NCI-H2029 treated with DMSO at 0.1 percent for 48 hours (cell line): ENCODE measurements around the gene SPO11.

ENCODE experiments used
- DNase-seq: peaks from one replicate; lab custom pipeline; 2025; lab: John Stamatoyannopoulos, UW

The SPO11 gene, protein sequence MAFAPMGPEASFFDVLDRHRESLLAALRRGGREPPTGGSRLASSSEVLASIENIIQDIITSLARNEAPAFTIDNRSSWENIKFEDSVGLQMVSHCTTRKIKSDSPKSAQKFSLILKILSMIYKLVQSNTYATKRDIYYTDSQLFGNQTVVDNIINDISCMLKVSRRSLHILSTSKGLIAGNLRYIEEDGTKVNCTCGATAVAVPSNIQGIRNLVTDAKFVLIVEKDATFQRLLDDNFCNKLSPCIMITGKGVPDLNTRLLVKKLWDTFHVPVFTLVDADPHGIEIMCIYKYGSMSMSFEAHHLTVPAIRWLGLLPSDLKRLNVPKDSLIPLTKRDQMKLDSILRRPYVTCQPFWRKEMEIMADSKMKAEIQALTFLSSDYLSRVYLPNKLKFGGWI

DNA sequence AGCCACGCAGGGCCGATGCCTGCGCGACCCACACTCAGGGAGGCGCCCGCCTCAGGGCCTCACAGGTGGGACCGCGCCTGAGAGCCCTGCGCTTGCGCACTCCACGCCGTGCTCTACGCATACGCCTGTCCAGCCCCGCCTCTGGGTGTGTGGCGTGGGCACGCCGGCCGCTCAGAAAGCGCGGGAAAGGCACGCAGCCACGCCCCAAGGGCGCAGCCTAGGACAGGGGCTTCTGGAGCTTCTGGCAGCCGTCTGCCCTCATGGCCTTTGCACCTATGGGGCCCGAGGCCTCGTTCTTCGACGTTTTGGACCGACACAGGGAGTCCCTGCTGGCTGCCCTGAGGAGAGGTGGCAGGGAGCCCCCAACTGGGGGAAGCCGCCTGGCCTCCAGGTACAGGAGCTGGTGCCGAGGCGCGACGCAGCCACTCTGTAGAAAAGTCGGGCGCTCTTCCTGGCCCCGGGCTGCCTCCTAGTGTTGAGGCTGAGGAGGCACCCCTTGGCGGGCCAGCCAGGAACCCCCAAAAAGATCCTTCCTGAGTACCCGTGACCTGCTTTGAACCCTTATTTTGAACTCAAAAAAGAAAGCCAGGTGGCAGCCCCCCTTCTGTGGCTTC is at the start of gene SPO11:
Gene SPO11 (plus strand): TSS at position 196 of the 614 bp plus-strand sequence. CDS start 65 bp downstream, at position 261.
- no peak for DNase-seq

DNA sequence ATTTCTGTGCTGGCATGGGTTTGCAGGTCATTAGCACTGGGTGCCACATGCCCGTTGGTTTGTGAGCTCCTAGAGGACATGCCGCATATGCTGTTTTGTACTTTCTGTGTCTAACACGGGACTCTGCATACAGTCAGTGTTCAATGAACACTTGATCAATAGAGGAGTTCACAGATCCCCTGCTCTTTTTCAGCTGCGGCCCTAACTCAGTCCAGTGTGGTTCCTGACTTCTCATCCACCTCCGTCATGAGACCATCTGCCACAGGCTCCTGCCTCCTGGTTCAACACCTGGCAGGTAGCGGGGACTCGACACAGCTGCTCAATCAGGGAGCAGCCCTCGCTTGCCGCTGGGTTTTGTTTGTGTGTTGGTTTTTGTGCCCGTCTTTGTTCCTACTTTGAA is 49.4 kb upstream of the SPO11 start:
- DNase-seq = no peak

DNA sequence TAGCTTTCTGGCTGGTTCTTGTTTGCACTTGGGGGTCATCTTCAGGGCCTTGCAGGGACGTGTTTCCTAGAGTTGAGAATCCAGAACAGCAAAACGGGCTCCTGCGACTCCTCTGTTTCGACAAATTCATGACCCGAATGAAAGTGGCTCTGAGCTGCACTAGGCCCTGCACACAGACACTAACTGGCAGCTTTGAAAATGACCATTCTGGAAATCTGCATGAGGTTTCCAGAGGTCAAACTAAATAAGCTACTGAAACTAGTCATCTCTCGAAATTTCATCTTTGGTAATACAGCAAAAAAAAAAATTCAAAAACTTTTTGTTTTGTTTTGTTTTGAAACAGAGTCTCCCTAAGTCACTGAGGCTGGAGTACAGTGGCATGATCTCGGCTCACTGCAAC is 47.7 kb upstream of the SPO11 start:
- DNase-seq = no peak

DNA sequence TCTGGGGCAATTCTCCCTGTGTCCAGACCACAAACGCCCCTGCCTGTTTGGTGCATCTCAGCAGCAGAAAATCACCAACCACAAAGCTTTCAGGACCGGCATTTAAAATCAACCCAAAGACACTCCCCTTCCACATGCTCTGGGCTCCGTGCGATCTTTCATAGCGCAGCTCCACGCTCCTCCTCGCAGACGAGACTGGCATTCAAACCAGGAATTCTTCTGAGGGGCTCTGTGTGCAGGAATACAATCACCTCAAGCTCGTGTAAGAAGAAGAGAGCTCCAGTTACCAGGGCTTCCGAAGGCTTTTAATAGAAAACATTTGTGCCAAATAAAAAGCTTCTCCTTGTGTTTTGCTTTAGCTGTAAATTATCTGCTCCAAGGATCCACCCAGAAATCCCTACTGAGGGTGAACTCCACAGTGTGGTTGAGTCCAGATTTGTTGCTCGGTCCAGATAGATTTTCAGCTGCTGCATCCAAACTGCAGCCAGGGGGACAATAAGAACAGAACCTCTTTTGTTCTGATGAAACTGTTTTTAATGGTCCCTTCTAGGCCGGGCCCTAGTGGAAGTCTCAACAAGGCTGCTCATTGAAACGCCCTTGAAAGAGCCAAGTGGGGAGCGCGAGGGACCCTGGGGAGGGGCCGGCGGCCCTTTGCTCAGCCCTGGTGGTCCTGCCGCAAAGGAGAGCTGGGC is 46.8 kb upstream of the SPO11 start:
- DNase-seq = no peak

DNA sequence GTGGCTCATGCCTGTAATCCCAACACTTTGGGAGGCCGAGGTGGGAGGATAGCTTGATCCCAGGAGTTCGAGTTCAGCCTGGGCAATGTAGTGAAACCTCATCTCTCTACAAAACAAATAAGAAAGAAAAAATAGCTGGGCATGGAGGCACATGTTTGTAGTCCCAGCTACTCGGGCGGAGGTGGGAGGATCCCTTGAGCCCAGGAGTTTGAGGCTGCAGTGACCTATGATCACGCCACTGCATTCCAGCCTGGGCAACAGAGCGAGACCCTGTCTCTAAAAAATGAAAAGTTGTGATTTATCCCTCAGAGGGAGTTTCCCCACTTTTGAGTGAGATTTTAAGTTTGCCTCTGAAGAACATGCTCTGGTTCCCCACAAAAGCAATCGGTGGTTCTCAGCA is 45.7 kb upstream of the SPO11 start:
- no peak for DNase-seq

DNA sequence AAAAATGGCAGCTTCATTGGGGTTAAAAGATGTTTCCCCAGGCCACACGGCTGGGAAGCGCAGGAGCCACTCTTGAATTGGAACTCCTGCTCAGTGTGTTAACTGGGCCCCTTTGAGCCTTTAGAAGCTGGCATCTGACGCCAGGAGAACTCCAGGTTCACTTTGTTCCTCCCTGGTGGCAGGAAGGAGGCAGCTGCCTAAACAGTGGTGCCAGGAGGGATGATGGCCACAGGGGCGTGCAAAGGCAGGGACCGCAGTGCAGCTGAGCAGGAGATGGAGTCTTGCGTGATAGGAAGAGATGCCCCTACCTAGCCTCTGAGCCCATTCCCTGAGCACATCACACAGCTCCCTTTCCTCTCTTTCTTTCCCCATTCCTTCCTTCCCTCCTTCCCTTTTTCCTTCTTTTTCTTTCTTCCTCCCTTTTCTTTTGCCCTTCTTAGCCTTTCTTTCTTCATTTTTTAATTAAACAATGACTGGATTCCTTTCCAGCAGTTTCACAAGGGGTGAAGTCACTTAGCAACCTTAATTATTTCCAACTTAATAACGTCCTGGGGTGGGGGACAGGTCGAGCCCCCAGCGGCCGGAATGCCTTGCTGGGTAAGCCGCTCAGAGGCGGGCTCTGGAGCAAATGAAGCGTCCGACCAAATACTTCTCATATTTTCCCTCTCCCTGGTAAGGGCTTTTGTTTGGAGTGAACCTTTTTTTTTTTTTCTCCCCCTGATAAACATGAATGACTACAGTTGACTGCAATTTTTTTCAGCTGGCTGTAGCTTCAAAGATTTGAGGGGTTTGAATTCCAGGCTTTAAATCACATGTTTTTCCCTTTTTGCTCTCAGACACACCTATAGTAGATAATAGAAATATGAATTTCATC is 42.4 kb upstream of the SPO11 start:
- no peak for DNase-seq

DNA sequence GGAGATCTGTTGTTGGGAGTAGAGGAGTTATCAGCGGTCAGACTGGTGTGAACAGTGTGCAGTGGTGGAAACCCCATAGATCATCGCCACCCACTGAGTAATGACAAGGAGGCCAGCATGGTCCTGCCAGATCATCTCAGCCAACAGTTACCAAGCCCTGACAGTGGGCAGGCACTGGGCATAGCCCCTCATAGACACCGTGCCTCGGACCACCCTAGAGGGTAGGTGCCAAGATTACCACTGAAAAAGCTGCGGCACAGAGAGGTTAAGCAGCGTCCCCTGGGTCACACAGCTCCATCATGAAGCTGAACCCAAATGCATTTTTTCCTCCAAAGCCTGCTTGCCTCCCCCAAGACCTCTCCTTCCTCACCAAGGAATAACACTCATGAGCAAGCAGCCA is 41.7 kb upstream of the SPO11 start:
- DNase-seq = no peak

DNA sequence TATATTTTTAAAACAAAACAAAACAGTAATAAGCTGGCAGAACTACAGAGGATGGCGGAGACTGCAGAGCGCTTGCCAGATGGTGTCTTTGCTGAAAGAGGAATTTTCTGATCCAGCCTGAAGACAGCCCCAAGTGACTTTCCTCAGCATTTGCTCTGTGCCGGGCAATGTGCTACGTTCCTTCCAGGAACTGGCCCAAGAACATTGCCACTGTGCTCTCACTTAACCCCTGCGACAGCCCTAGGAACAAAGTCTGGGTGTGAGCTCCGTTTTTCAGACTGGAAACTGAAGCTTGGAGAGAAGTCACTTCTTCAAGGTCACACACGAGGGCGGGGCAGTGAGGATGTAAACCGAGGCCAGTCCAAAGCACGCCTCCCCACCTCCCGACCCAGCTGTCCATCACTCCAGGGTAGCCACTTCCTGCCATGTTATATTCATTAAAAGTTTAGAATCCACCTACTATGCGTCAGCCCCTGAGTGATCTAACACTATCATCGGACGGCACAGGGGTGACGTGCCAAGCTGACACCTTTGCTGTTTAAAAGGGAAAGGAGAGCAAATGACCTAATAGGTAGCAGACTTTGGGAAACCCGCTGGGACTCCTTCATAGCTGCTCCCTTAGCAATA is 40.8 kb upstream of the SPO11 start:
- no peak for DNase-seq

DNA sequence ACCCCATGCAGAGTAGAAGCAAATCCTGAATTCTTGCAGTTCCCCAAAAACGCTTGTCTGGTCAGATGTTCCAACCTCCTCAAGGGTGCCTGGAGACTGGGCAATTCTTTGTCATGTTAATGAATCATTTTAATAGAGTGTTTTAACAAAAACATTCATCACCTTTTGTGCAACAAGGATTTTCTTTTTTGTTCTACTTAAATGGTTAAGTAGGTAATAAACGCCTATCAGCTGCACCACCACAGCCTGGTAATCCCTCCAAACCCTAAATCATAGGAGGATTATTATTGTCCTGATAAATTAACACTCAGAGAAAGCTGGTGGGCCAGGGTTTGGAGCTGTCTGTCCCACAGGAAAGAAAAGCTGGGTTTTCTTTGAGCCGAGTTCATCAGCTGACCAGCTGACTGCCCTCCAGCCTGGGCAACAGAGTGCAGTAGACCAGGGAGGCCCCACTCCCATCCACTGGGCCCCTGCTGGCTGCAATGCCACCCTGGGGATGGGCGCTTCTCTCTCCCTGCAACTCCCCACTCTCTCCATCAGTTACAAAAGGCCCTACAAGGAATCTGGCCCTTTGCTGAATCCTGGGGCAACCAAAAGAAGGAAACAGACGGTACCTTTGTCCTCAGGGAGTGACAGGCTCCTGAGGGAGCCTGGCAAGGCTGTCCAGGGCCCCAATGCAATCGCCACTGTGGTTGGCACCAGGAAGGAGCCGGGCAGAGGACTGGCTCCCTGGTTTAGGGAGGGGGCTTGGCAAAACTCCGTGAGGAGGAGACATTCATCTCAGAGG is 40.0 kb upstream of the SPO11 start:
- no peak for DNase-seq

DNA sequence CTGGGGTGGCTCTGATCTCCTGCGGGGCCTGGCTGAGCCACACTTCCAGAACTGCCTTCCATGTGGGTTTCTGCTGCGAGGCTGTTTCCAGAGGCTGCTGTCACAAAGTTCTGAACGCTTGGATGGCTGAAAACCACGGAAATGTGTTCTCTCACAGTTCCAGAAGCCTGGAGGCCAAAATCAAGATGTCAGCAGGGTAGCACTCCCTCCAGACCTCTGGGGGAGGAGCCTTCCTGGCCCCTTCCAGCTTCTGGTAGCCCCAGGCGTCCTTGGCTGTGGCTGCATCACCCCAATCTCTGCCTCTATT is 39.5 kb upstream of the SPO11 start:
- DNase-seq = no peak

DNA sequence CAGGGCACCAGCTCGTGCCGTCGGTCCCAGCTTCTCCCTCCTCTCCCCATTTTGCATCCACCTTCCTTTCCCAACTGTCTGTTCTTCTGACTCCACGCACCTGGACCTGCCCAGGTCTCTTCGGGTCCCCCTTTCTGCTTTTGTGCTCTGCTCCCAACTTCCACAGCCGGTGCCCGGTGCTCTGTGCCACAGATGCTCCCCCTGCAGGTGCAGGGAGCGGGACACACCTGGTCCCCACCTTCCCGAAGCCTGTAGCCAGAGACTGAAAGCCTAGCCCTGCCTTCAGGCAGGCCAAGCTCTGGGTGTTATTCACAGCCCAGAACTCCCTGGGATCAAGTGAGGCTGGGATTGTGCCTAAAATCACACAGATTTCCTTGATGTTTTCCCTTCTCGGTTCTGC is 38.6 kb upstream of the SPO11 start:
- no peak for DNase-seq

DNA sequence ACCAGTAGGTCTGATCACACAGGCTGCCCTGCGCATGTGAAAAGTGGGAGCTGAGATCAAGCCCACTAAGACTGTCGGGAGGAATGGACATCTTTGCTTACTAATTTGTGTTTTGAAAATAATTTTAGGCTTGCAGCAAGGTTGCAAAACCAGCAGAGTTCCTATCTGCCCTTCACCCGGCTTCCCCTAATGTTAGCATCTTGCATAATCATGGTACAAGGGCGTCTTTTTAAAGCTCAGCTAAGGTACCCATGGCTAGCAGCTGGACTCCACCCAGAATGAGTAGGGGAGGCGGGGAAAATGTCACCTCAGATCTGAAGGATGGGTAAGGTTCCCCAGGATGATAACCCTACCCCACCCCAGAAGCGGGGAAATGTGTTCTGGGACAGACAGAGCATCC is 37.9 kb upstream of the SPO11 start:
- DNase-seq = no peak

DNA sequence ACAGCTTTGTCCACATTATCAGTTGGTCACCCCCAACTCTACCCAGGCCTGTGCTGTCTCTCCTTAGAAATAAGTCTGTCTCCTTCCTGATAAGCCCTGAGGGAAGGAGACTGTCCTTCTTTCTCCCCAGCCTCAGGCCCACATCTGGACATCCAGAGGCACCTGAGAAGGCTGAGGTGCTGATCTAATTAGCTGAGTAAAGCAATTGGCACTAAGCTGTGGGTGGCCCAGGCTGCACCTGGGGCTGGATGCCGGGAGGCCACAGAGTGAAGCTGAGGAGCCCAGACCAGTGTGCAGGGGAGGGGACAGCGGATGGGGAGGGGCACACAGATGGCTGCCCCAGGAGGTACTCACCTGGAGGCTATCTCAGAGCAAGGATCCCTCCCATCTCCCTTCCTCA is 37.0 kb upstream of the SPO11 start:
- no peak for DNase-seq

DNA sequence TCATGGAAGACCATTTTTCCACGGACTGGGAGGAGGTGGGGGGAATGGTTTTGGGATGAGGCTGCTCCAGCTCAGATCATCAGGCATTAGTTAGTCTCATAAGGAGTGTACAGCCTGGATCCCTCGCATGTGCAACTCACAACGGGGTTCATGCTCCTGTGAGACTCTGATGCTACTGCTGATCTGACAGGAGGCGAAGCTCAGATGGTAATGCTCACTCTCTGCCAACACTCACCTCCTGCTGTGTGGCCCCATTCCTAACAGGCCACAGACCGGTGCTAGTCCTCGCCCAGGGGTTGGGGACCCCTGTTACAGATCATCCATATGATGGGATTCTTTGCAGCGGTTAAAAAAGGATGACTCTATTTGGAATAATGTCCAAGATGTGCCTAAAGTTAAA is 35.6 kb upstream of the SPO11 start:
- no peak for DNase-seq

DNA sequence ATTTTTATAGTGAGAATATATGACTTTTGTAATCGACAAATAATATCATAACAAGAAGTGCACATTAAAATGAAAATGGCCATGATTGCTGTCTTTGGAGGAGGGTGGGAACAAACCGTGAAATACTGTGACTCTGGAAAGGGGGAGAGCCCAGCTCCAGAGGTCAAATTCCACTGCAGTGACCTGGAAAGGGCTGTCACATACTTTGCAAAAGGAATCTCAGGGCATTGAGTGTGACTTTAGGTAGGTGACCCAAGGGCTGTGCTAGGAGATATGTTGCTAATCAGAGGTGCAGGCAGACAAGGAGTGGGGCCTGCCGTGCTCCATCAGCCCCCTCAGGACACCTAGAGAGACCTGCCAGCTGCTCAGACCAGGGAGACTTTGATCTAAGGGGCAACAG is 35.1 kb upstream of the SPO11 start:
- DNase-seq = no peak

DNA sequence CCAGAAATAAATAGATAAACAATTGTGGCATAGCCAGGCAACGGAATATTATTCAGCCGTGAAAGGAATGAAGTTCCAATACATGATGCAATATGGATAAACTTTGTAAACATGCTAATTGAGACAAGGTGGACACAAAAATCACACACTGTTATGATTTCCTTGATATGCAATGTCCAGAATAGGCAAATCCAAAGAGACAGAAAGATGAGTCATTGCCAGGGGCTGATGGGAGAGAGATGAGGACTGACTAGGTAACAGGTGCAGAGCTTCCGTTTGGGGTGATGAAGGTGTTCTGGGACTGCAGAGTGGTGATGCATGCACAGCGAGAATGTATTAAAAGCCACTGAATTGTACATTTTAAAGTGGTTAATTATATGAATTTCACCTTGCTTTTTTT is 31.1 kb upstream of the SPO11 start:
- no peak for DNase-seq

DNA sequence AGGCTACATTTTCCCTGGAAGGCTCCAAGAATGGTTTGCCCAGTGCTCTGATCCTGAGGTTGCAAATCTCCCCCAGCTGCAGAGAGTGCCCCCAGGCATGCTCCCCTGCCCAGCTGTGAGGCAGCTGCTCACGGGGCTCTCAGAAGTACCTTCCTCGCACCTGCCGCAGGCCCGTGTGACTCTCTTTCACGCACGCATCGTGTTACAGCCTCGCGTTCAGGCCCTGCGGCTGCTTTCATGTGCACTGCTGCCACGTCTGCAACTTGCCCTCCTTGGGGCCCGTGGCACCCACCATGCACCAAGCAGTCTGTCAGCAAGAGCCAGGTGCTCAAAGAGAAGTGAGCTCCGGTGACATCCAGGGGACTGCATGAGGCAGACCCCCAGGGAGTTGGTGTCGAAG is 28.6 kb upstream of the SPO11 start:
- DNase-seq = no peak

DNA sequence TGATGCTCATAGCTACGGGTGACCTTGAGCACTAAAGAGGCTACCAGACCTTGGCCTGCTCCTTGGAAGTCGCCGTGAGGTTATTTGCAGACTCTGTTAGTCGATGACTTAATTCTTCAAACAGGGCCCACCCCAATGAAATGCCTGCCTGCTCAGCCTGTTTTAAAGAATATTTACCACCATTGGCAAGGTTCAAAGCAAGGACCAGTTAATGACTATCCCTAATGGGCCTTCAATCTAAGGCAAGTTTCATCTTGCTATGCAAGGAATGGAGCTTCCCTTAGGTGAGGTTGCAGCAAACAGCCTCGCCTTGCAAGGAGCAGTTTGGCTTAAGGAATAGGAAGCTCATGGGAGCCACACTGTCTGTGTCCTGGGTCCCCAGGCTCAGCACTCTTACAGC is 22.9 kb upstream of the SPO11 start:
- DNase-seq = no peak

DNA sequence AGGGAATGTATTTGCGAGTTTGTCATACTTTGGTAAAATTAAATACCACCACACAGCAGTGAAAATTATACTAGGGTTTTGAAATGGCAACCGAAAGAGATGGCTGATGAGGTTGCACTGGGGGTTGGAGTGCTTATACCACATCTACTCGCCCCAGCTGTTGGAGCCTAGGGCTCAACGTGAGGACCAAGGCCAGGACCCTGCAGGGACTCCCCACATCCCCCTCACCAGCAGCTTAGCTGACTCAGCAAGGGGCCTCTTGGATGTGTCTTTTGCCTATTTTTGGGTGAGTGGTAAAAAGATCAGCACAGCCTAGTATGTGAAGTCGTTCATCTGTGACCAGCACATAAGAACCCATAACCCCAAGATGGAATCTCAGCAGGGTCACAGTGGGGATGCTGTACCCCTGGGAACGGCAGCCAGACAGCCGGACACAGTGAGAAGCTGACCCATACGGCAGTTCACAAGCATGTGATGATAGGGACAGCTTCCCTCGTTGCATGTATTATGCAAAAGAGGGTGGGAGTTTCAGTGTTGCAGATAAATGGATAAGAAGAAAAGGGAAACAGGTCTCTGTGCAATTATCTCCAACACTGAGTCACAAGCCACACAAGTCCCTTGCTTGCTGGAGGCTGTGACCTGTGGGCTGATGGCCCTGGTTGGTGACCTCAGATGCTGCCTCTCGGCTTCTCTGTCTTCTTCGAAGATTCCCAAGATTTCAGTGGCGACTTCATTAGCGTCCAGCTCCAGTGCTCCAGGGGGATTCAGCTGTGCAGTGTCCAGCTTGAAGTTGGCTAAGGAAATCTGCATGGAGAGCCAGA is 20.9 kb upstream of the SPO11 start:
- no peak for DNase-seq

DNA sequence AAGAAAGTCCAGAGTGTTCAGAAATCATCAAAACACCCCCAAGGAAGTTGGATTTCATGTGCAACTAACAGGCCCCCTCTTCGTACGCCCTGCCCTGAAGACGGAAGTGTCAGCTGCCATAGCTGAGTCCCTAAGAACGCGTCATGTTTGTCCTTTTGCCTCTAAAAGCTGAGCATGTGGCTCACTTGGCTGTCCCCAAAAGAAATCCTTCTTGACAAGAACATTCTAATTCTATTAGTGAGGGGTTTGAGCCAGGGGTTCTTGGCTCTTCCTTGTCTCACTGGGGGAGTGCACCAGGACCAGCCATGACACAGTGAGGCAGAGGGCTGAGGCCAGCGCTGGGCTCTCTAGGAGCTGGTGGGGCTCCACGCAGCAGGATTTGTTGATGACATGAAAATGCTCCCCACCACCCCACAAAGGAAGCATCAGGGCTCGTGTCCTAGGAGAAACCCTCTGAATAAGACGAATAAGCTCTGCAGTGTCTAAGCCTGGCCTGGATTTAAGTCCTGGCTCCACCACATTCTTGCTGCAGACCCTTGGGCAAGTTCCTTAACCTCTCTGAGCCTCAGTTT is 20.0 kb upstream of the SPO11 start:
- DNase-seq = no peak
